PC-3 (cell line): ENCODE results near the gene MOB3A. TPM values are rescaled to one million over a fixed set of nuclear protein-coding genes. Genes with fewer than 3 reads are reported as not detected.
A peak's percentile ranks its signal among the peaks of the same experiment; 100 is the strongest.

Source experiments
- ATAC-seq: fragments of 200-7000 bp; cut with Tn5 transposase; 2 replicates; pipeline ENCODE4 v1.9.1; 2020; ENCODE audit warnings: mild to moderate bottlenecking, moderate library complexity
- BruUV-seq: library from RNA; stranded (reverse); fragments of 400-500 nt; replicated peaks from 2 replicates; lab custom pipeline; 2021; lab: Mats Ljungman, UMichigan
- CTCF ChIA-PET: fragments of 300-600 bp; sonication (Branson Sonifier 250); formaldehyde crosslinking; loops from one replicate; lab custom pipeline; 2022; ENCODE audit warnings: antibody characterized with exemption; lab: Charles Lee
- POLR2A ChIA-PET: fragments of 300-600 bp; sonication (Branson Sonifier 250); formaldehyde crosslinking; loops from one replicate; lab custom pipeline; 2022; ENCODE audit warnings: antibody characterized with exemption; ENCODE audit not compliant: unreplicated experiment; lab: Charles Lee
- DNase-seq: peaks from one replicate; pipeline ENCODE4 v3.0.0-alpha.2; 2015
- H2AFZ ChIP-seq: fragments of 300-600 bp; sonication (generic); 2 replicates; pipeline ENCODE4 v1.6.0; 2016; ENCODE audit warnings: antibody characterized with exemption, low read length
- H3F3A ChIP-seq: fragments of 300-600 bp; sonication (generic); one replicate; pipeline ENCODE4 v1.6.0; 2017; ENCODE audit warnings: antibody characterized with exemption, low read length, control low read depth, mild to moderate bottlenecking; ENCODE audit not compliant: unreplicated experiment
- H3K27ac ChIP-seq: fragments of 300-600 bp; sonication (generic); 2 replicates; pipeline ENCODE4 v1.5.1; 2016; ENCODE audit warnings: mild to moderate bottlenecking, low read length
- H3K27me3 ChIP-seq: fragments of 300-600 bp; sonication (generic); 2 replicates; pipeline ENCODE4 v1.6.1; 2016; ENCODE audit warnings: low read length, mixed read lengths
- H3K36me3 ChIP-seq: fragments of 300-600 bp; sonication (generic); 2 replicates; pipeline ENCODE4 v1.6.1; 2016; ENCODE audit warnings: low read depth, mixed run types, low read length, mixed read lengths
- H3K4me1 ChIP-seq: fragments of 300-600 bp; sonication (generic); 2 replicates; pipeline ENCODE4 v1.5.1; 2016; ENCODE audit warnings: low read length; ENCODE audit not compliant: insufficient read depth
- H3K4me2 ChIP-seq: fragments of 300-600 bp; sonication (generic); 2 replicates; pipeline ENCODE4 v1.6.0; 2016; ENCODE audit warnings: low read length
- H3K4me3 ChIP-seq: fragments of 300-600 bp; sonication (generic); 2 replicates; pipeline ENCODE4 v1.5.1; 2016; ENCODE audit warnings: mild to moderate bottlenecking, low read length, mixed read lengths
- H3K79me2 ChIP-seq: fragments of 300-600 bp; sonication (generic); 2 replicates; pipeline ENCODE4 v1.6.1; 2017; ENCODE audit warnings: low read length, mixed read lengths
- H3K9ac ChIP-seq: fragments of 300-600 bp; sonication (generic); 2 replicates; pipeline ENCODE4 v1.6.0; 2016; ENCODE audit warnings: mild to moderate bottlenecking, low read length
- H3K9me2 ChIP-seq: fragments of 300-600 bp; sonication (generic); replicated peaks from 2 replicates; pipeline ENCODE4 v1.6.1; 2016; ENCODE audit warnings: mixed run types, low read length, mixed read lengths
- H3K9me3 ChIP-seq: fragments of 300-600 bp; sonication (generic); 2 replicates; pipeline ENCODE4 v1.6.1; 2016; ENCODE audit warnings: low read length, mixed read lengths
- H4K20me1 ChIP-seq: fragments of 300-600 bp; sonication (generic); 2 replicates; pipeline ENCODE4 v1.6.1; 2016; ENCODE audit warnings: low read length, mixed read lengths
- CTCF ChIP-seq: fragments of 300-600 bp; sonication (generic); conservative IDR thresholded peaks from 2 replicates; pipeline ENCODE4 v1.5.1; 2017; ENCODE audit warnings: antibody characterized with exemption, low read depth, mild to moderate bottlenecking, low read length
- EZH2 ChIP-seq: fragments of 300-600 bp; sonication (generic); IDR thresholded peaks from one replicate; pipeline ENCODE4 v1.6.1; 2017; ENCODE audit warnings: antibody characterized with exemption, mild to moderate bottlenecking, low read length; ENCODE audit not compliant: unreplicated experiment
- EZH2phosphoT487 ChIP-seq: fragments of 300-600 bp; sonication (generic); IDR thresholded peaks from 2 replicates; pipeline ENCODE4 v1.6.1; 2018; ENCODE audit warnings: mild to moderate bottlenecking, antibody characterized with exemption, low read length, borderline replicate concordance
- intact Hi-C: fragments of 100-400 bp; cut with micrococcal nuclease; formaldehyde crosslinking; loops from 2 replicates; pipeline ENCODE4 v1.9.0; 2023
- total RNA-seq: library from RNA; depleted of rRNA; stranded (reverse); fragments of >200 nt; gene quantifications from 2 replicates; pipeline ENCODE4 v1.2.3, GENCODE V29; 2014

MOB3A gene
- total RNA-seq, 1 experiment from 2014 or later: 15.1 TPM

- H3K9me3 ChIP-seq: no peaks in the 10 kb centered on the region
- ChIA-PET POLR2A (no interaction called here), CTCF (interaction anchor here (0.5 to 0.6 kb wide), 2 partner anchors 21 to 245 kb away, joined by 4 to 8 read pairs; no protein-coding TSS in a partner anchor)
- no peaks in the 10 kb centered on the region for H3K9me2 ChIP-seq
- no peaks in the 10 kb centered on the region for H4K20me1 ChIP-seq
- peak; percentile 25 for ATAC-seq
- H2AFZ ChIP-seq: peak overlapping the region; percentile 53; the same call in 1 of the 2 replicates
- no peaks in the 10 kb centered on the region for H3K36me3 ChIP-seq
- peak overlapping the region; percentile 73 for H3K4me2 ChIP-seq
- peaks cover 40% of the 10 kb centered on the region for H3K4me1 ChIP-seq
- H3K9ac ChIP-seq: peak overlapping the region; percentile 57
- H3K27ac ChIP-seq: peak overlapping the region; percentile 67
- BruUV-seq: no TSS peak
- intact Hi-C loops: no loop called here
- no peaks in the 10 kb centered on the region for H3K27me3 ChIP-seq
- no peaks in the 10 kb centered on the region for H3K79me2 ChIP-seq
- peak overlapping the region; percentile 42; the same call in 1 of the 2 replicates for H3K4me3 ChIP-seq
- DNase-seq: peak; percentile 62
- no peaks in the 10 kb centered on the region for H3F3A ChIP-seq
- TF ChIP-seq CTCF (0 out of 2 replicates have a peak, but pooled peaks have one; percentile 33), EZH2 (no peak)
These were observed 39.9 kb downstream of the MOB3A start for GRCh38 chr19:2055931-2056836.

GRCh38 chr19:2054763-2055162 is 41.4 kb downstream of the MOB3A start:
- Histone ChIP-seq H3K9me3 (no peaks in the 10 kb centered on the region), H3K4me2 (no peak overlapping the region), H3K4me3 (no peak overlapping the region), H4K20me1 (peaks cover 8% of the 10 kb centered on the region), H3K36me3 (no peaks in the 10 kb centered on the region), H3K9me2 (no peaks in the 10 kb centered on the region), H3K27me3 (no peaks in the 10 kb centered on the region), H3K9ac (no peak overlapping the region), H3K79me2 (peaks cover 11% of the 10 kb centered on the region), H3K27ac (no peak overlapping the region), H3F3A (no peaks in the 10 kb centered on the region), H2AFZ (no peak overlapping the region), H3K4me1 (peaks cover 27% of the 10 kb centered on the region)
- intact Hi-C loops: no loop called here
- CTCF ChIA-PET: no interaction called here
- ATAC-seq (no peak), DNase-seq (no peak)
- TF ChIP-seq EZH2 (no peak), CTCF (no peak), EZH2phosphoT487 (no peak)
- POLR2A ChIA-PET: no interaction called here
- BruUV-seq: no TSS peak
